Spleen (tissue), 11 donors: ENCODE results near the gene KIFAP3. TPM values are rescaled to one million over a fixed set of nuclear protein-coding genes. Genes with fewer than 3 reads are reported as not detected.

Source experiments
- DNase-seq: peaks from one replicate; pipeline ENCODE4 v3.0.0-alpha.2; 2020
- H3K27ac ChIP-seq, 8 donors: fragments of 200-600 bp; sonication (generic) in 7 of 8; 1 replicate in 4 of 8; 2 replicates in 4 of 8; pipeline versions ENCODE4 v1.5.0 to v1.8.0; 2016 to 2021; ENCODE audit warnings: inconsistent platforms in 4 of 8, mild to moderate bottlenecking in 4 of 8, moderate library complexity in 1 of 8
- H3K27me3 ChIP-seq, 7 donors: fragments of 200-600 bp; sonication (generic) in 6 of 7; replicated peaks in 1 of 7; 1 replicate in 4 of 7; 2 replicates in 3 of 7; pipeline versions ENCODE4 v1.5.0 to v1.8.0; 2016 to 2021; ENCODE audit warnings: inconsistent platforms in 3 of 7, mild to moderate bottlenecking in 1 of 7
- H3K36me3 ChIP-seq, 6 donors: fragments of 200-600 bp; sonication (generic) in 5 of 6; 1 replicate in 4 of 6; 2 replicates in 2 of 6; pipeline versions ENCODE4 v1.5.0 to v1.8.0; 2016 to 2021; ENCODE audit warnings: inconsistent platforms in 2 of 6
- H3K4me1 ChIP-seq, 6 donors: fragments of 200-600 bp; sonication (generic) in 5 of 6; 1 replicate in 3 of 6; 2 replicates in 3 of 6; pipeline versions ENCODE4 v1.5.0 to v1.8.0; 2016 to 2021; ENCODE audit warnings: inconsistent platforms in 3 of 6
- H3K4me3 ChIP-seq, 8 donors: fragments of 200-600 bp; sonication (generic) in 7 of 8; 1 replicate in 4 of 8; 2 replicates in 4 of 8; pipeline versions ENCODE4 v1.5.0 to v1.8.0; 2016 to 2021; ENCODE audit warnings: inconsistent platforms in 4 of 8, mild to moderate bottlenecking in 4 of 8, moderate library complexity in 2 of 8
- H3K9me3 ChIP-seq, 8 donors: fragments of 200-600 bp; sonication (generic) in 7 of 8; 1 replicate in 4 of 8; 2 replicates in 4 of 8; pipeline versions ENCODE4 v1.5.0 to v1.8.0; 2016 to 2021; ENCODE audit warnings: inconsistent platforms in 4 of 8
- CTCF ChIP-seq, 11 experiments: fragments of 200-600 bp in 7 of 11; fragments of 450-650 bp in 4 of 11; sonication (generic) in 4 of 11; IDR thresholded peaks in 8 of 11; conservative IDR thresholded peaks in 3 of 11; 1 replicate in 7 of 11; 2 replicates in 4 of 11; pipeline versions ENCODE4 v1.4.0 to v1.8.0; 2016 to 2021; ENCODE audit warnings: antibody characterized with exemption in 11 of 11, inconsistent platforms in 4 of 11, mild to moderate bottlenecking in 1 of 11
- POLR2A ChIP-seq, 3 donors: fragments of 450-650 bp; IDR thresholded peaks; one replicate each; pipeline ENCODE4 v1.5.1; 2017; ENCODE audit warnings: antibody characterized with exemption in 3 of 3, mild to moderate bottlenecking in 1 of 3
- POLR2AphosphoS5 ChIP-seq, 3 donors: sonication (generic); formaldehyde crosslinking; IDR thresholded peaks; one replicate each; pipeline ENCODE4 v1.5.1; 2017; ENCODE audit warnings: antibody characterized with exemption in 3 of 3
- WGBS, 5 donors: extraction: QIAGEN DNeasy Blood & Tissue Kit in 3 of 5; methylation state at CpG; one replicate each; pipeline versions ENCODE4 v1.1.5 to v1.1.7; 2013 to 2018; 5-methylcytosine and 5-hydroxymethylcytosine counted together
- intact Hi-C: fragments of 100-400 bp; cut with DNase I; formaldehyde crosslinking; loops from one replicate; pipeline ENCODE4 v1.15.0; 2023; ENCODE audit warnings: low total_unique reads
- polyA plus RNA-seq, 3 donors: library from polyadenylated mRNA; stranded (reverse); fragments of 200-250 nt; gene quantifications; one replicate each; pipeline ENCODE4 v1.2.1, GENCODE V29; 2013
- total RNA-seq, 7 donors: library from RNA; depleted of rRNA in 3 of 7; stranded (reverse); fragments of >200 nt in 3 of 7; fragmentation: NEBNext Ultra II Directional in 4 of 7; extraction: Animal tissue kit (Norgen Biotek cat#: 25700) in 4 of 7; gene quantifications; one replicate each; pipeline versions ENCODE4 v1.1.0 to v1.2.1, GENCODE V29; 2016 to 2021
- donor health status: healthy with polysubstance abuse.
- donor health status: DM: no; HTN: no; CAD: no; lungs with moderate emphysema.
- donor health status: DM: no; HTN: no; CAD: no.
- donor health status: Bipolar disorder and iron deficiency.
- donor health status: healthy.
- donor health status: DM: no; HTN: no; CAD: no.
- donor health status: DM: yes; HTN: yes; CAD: no.

KIFAP3 gene
- total and polyA plus RNA-seq, 10 donors = 5.1 to 36.7 (median 20.6) TPM

DNA sequence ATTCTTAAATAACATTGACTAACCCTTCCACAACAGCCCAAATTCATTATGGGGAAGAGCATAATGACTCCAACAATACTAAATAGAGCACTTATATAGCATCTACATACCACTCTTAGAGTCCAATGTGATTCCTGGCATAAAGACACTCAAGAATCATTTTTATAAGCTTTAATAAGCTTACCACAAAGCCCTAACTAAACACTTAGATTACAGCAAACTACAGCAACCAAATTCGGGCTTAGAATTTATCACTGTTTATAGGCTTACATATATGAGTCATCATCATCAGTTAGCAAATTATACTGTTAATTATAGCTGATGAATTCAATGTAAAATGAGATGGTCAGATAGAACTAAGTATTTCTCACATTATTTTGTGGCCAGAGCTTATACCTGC is 188.1 kb downstream of the KIFAP3 start:
- intact Hi-C loops = no loop called here
- H3K27ac ChIP-seq = no peak overlapping the region
- WGBS, 5 donors = 90 to 93% (median 90%) methylated on average over 1 of the region's 1 CpG

GRCh38 chr1:169885207-169885606 is 189.3 kb downstream of the KIFAP3 start:
- H3K27me3 ChIP-seq = no peaks in the 10 kb centered on the region
- peaks cover 0 to 79% (median 33%) of the 10 kb centered on the region in 6 donors for H3K36me3 ChIP-seq
- H3K4me3 ChIP-seq = no peak overlapping the region
- H3K27ac ChIP-seq = no peak overlapping the region
- peaks cover 0 to 21% (median 5%) of the 10 kb centered on the region in 6 donors for H3K4me1 ChIP-seq
- TF ChIP-seq POLR2AphosphoS5 (IDR thresholded peaks at IDR 0.05) (no peak), CTCF (IDR thresholded peaks at IDR 0.05 in 8 of 11, conservative IDR thresholded peaks at IDR 0.05 in 3 of 11) (no peak), POLR2A (IDR thresholded peaks at IDR 0.05) (no peak)
- 92 to 98% (median 95%) methylated on average over 2 of the region's 2 CpGs for WGBS, 5 donors
- no peaks in the 10 kb centered on the region for H3K9me3 ChIP-seq
- no peak for DNase-seq
- intact Hi-C loops = no loop called here

More for the DNA sequence above, 188.1 kb downstream of the KIFAP3 start:
- TF ChIP-seq POLR2A (IDR thresholded peaks at IDR 0.05) (no peak), CTCF (IDR thresholded peaks at IDR 0.05 in 8 of 11, conservative IDR thresholded peaks at IDR 0.05 in 3 of 11) (no peak), POLR2AphosphoS5 (IDR thresholded peaks at IDR 0.05) (no peak)
- H3K9me3 ChIP-seq = no peaks in the 10 kb centered on the region
- DNase-seq = no peak
- no peak overlapping the region for H3K4me3 ChIP-seq
- peaks cover 0 to 33% (median 15%) of the 10 kb centered on the region in 6 donors for H3K4me1 ChIP-seq
- H3K36me3 ChIP-seq = peaks cover 0 to 74% (median 33%) of the 10 kb centered on the region in 6 donors
- no peaks in the 10 kb centered on the region for H3K27me3 ChIP-seq

DNA sequence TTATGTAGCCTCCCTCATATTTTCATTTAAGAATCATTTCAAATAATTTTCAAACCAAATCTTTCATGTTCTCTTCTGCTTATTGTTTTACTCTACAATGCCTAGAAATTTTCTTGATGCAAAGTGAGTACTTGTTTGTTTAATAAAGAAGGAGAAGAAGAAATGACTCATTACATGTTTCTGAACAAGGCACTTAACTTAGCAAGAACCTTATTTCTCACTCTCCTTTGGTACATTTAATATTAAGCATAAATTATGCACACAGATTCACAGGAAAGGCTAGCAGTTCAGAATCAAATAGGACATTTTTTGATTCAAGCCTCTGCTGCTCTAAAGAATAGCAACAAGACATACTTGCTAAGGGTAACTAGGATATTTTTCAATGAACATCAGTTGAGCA is 189.9 kb downstream of the KIFAP3 start:
- DNase-seq = no peak
- intact Hi-C loops = no loop called here
- Histone ChIP-seq H3K9me3 (no peaks in the 10 kb centered on the region), H3K4me1 (peaks cover 0 to 20% (median 2%) of the 10 kb centered on the region in 6 donors), H3K4me3 (no peak overlapping the region), H3K36me3 (peaks cover 0 to 79% (median 33%) of the 10 kb centered on the region in 6 donors), H3K27ac (no peak overlapping the region), H3K27me3 (no peaks in the 10 kb centered on the region)
- TF ChIP-seq POLR2A (IDR thresholded peaks at IDR 0.05) (no peak), CTCF (IDR thresholded peaks at IDR 0.05 in 8 of 11, conservative IDR thresholded peaks at IDR 0.05 in 3 of 11) (no peak), POLR2AphosphoS5 (IDR thresholded peaks at IDR 0.05) (no peak)

GRCh38 chr1:169882039-169882511 is 192.4 kb downstream of the KIFAP3 start:
- no peak overlapping the region for H3K4me3 ChIP-seq
- no peaks in the 10 kb centered on the region for H3K9me3 ChIP-seq
- peaks cover 0 to 83% (median 36%) of the 10 kb centered on the region in 6 donors for H3K36me3 ChIP-seq
- TF ChIP-seq POLR2A (IDR thresholded peaks at IDR 0.05) (no peak), POLR2AphosphoS5 (IDR thresholded peaks at IDR 0.05) (peak in 1 of 3 donors; percentile 31)
- H3K27ac ChIP-seq = no peak overlapping the region
- peak; percentile 69 for DNase-seq
- peaks cover 0 to 23% (median 0%) of the 10 kb centered on the region in 6 donors for H3K4me1 ChIP-seq
- WGBS, 5 donors = 90 to 100% (median 97%) methylated on average over 13 to 20 of the region's 20 CpGs
- no peaks in the 10 kb centered on the region for H3K27me3 ChIP-seq
- intact Hi-C loops = no loop called here
